Thyroid gland (tissue), 4 donors: ENCODE data around the gene TINAGL1. TPM values are rescaled to one million over a fixed set of nuclear protein-coding genes. Genes with fewer than 3 reads are reported as not detected.

Experiments used
- DNase-seq, 2 donors: peaks; one replicate each; pipeline ENCODE4 v3.0.0-alpha.2; 2019
- H3K27ac ChIP-seq, 3 donors: fragments of 200-600 bp; sonication (generic); 1 replicate in 2 of 3; 2 replicates in 1 of 3; pipeline ENCODE4 v1.5.1; 2016 to 2019; ENCODE audit warnings: mild to moderate bottlenecking in 1 of 3, moderate library complexity in 1 of 3
- H3K27me3 ChIP-seq: fragments of 200-600 bp; sonication (generic); one replicate; pipeline ENCODE4 v1.5.1; 2019
- H3K36me3 ChIP-seq, 2 donors: fragments of 200-600 bp; sonication (generic); one replicate each; pipeline ENCODE4 v1.5.1; 2016 to 2019
- H3K4me1 ChIP-seq, 2 donors: fragments of 200-600 bp; sonication (generic); one replicate each; pipeline ENCODE4 v1.5.1; 2017 to 2019
- H3K4me3 ChIP-seq, 3 donors: fragments of 200-600 bp; sonication (generic); replicated peaks in 1 of 3; 1 replicate in 2 of 3; 2 replicates in 1 of 3; pipeline ENCODE4 v1.5.1; 2016; ENCODE audit warnings: mild to moderate bottlenecking in 1 of 3
- H3K9me3 ChIP-seq: fragments of 200-600 bp; sonication (generic); one replicate; pipeline ENCODE4 v1.5.1; 2017
- POLR2A ChIP-seq, 2 donors: fragments of 450-650 bp; IDR thresholded peaks; one replicate each; pipeline ENCODE4 v1.6.1; 2017; ENCODE audit warnings: antibody characterized with exemption in 2 of 2, mild to moderate bottlenecking in 2 of 2, moderate library complexity in 1 of 2
- WGBS, 2 donors: methylation state at CpG; one replicate each; pipeline ENCODE4 v1.1.5; 2017; 5-methylcytosine and 5-hydroxymethylcytosine counted together
- intact Hi-C: fragments of 100-400 bp; cut with DNase I; formaldehyde crosslinking; loops from one replicate; pipeline ENCODE4 v1.15.1; 2023
- total RNA-seq, 4 donors: library from RNA; depleted of rRNA; stranded (reverse); fragments of >200 nt; gene quantifications; one replicate each; pipeline ENCODE4 v1.2.3, GENCODE V29; 2016
- TF ChIP-seq, protein P1 (sequence below), 6 experiments: fragments of 200-600 bp in 3 of 6; fragments of 450-650 bp in 3 of 6; sonication (generic) in 3 of 6; IDR thresholded peaks; one replicate each; pipeline ENCODE4 v1.5.1; 2016 to 2019; ENCODE audit warnings: antibody characterized with exemption in 6 of 6, mild to moderate bottlenecking in 2 of 6, inconsistent platforms in 1 of 6, moderate library complexity in 1 of 6

TINAGL1 gene
- total RNA-seq, 4 donors from 2014 or later = 157 to 391 (median 227) TPM

DNA sequence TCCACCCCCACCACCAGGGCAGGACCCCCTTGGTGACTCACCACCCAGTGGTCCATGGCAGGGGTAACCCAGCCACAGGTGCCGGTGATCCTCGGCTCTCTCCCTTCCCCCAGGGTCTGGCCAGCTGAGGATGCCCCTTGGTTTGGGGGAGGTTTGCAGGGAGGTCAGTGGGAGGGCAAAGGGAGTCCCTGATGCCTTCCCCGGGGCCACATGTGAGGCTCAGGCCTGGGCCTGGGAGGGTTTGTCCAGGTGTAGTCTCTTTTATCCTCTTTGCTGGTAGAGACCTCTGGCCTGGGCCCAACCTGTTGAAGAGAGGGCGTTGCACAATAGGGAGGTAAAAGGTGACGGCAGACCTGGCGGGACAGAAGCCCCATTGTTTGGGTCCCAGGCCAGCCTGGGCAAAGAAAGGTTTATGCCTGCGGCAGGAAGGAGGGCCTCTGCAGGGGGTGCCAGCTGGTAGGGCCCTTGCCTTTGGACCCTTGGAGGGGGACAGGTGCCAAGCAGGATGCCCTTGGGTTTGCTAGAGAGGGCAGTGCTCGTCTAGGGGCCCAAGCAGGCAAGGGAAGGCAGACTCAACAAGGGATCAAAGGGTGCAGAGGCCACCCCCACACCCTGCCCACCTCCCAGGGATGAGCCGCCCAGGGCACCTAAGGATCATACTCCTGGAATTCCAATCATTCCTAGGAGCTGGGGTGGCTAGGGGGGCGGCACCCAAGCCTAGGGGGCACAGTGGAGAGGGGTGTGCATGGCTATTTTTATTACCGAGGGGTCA, 760 bp upstream of the TINAGL1 start:
- peak; percentile 91 to 92 for DNase-seq
- Histone ChIP-seq H3K4me3 (peak overlapping the region in 1 of 3 donors; percentile 57), H3K4me1 (peaks cover 65 to 77% of the 10 kb centered on the region in 2 donors), H3K27ac (peak overlapping the region; percentile 91 to 96 (median 93)), H3K27me3 (no peaks in the 10 kb centered on the region), H3K9me3 (no peaks in the 10 kb centered on the region), H3K36me3 (no peaks in the 10 kb centered on the region)
- TF ChIP-seq, protein P1, sequence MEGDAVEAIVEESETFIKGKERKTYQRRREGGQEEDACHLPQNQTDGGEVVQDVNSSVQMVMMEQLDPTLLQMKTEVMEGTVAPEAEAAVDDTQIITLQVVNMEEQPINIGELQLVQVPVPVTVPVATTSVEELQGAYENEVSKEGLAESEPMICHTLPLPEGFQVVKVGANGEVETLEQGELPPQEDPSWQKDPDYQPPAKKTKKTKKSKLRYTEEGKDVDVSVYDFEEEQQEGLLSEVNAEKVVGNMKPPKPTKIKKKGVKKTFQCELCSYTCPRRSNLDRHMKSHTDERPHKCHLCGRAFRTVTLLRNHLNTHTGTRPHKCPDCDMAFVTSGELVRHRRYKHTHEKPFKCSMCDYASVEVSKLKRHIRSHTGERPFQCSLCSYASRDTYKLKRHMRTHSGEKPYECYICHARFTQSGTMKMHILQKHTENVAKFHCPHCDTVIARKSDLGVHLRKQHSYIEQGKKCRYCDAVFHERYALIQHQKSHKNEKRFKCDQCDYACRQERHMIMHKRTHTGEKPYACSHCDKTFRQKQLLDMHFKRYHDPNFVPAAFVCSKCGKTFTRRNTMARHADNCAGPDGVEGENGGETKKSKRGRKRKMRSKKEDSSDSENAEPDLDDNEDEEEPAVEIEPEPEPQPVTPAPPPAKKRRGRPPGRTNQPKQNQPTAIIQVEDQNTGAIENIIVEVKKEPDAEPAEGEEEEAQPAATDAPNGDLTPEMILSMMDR (IDR thresholded peaks at IDR 0.05) = no peak
- peak in 1 of 2 donors; percentile 57 for TF ChIP-seq POLR2A (IDR thresholded peaks at IDR 0.05)
- 22 to 37% methylated on average over 8 to 10 of the region's 11 CpGs for WGBS, 2 donors
- intact Hi-C loops = no loop called here

DNA sequence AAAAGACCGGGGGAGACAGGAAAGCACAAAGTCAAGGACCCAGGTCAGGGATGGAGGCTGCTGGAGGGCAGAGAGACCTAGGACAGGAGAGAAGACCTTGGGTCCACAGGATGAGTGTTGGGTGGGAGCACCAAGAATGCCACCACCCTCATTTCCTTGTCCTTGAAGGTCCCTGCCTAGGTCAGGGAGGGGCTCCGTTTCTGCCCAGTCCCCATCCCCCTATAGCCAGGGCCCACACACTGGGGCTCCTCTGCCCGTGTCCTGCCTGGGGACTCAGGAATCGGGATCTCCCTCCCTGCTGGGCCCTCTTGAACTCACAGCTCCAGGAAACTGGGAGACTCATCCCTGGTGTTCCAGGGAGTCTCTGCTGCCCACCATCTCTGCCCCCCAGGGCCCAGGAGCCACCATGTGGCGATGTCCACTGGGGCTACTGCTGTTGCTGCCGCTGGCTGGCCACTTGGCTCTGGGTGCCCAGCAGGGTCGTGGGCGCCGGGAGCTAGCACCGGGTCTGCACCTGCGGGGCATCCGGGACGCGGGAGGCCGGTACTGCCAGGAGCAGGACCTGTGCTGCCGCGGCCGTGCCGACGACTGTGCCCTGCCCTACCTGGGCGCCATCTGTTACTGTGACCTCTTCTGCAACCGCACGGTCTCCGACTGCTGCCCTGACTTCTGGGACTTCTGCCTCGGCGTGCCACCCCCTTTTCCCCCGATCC, 584 bp downstream of the TINAGL1 start:
- TF ChIP-seq, protein P1 (IDR thresholded peaks at IDR 0.05) = no peak
- TF ChIP-seq POLR2A (IDR thresholded peaks at IDR 0.05) = no peak
- 44 to 59% methylated on average over 10 to 15 of the region's 27 CpGs for WGBS, 2 donors
- intact Hi-C loops = no loop called here
- H3K27ac ChIP-seq = peak overlapping the region; percentile 91 to 96 (median 93)
- no peak for DNase-seq
- H3K4me1 ChIP-seq = peaks cover 69 to 80% of the 10 kb centered on the region in 2 donors
- no peaks in the 10 kb centered on the region for H3K36me3 ChIP-seq
- H3K4me3 ChIP-seq = peak overlapping the region; percentile 14 to 57 (median 30)
- no peaks in the 10 kb centered on the region for H3K9me3 ChIP-seq
- no peaks in the 10 kb centered on the region for H3K27me3 ChIP-seq

DNA sequence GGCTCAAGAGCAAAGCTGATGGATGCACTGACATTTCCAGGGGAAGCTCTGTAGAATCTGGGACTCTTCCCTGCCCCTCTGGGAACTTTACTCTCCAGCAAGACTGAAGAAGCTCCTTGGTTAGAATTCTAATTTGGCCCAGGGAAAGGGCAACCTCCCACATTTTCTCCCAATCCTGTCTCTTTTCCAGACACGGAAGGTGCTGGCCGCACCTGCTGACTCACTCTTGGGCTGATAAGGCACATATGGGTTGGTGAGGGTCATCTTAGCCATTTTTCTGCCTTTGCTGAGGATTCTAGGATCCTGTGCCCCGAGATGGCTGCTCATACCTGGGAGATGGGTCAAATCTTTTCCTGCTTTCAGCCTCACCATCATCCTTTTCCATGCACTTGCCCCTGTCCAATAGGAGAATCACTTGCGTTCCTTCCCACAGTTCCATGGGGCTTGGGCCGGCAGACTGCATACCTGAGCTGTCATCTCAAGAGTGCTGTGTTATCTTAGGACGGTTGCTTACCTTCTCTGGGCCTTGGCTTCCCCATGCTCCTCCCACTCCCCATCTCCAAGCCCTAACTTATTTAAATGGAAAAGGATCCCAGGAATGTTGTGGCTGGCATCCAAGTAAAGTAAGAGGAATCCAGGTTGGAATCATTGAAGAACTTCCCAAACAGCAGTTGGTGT, 1.3 kb downstream of the TINAGL1 start:
- Histone ChIP-seq H3K4me1 (peaks cover 76 to 84% of the 10 kb centered on the region in 2 donors), H3K27ac (peak overlapping the region; percentile 91 to 96 (median 93)), H3K4me3 (peak overlapping the region in 2 of 3 donors; percentile 14 to 57), H3K27me3 (no peaks in the 10 kb centered on the region), H3K36me3 (no peaks in the 10 kb centered on the region), H3K9me3 (no peaks in the 10 kb centered on the region)
- no peak for DNase-seq
- intact Hi-C loops = no loop called here
- no peak for TF ChIP-seq POLR2A (IDR thresholded peaks at IDR 0.05)
- TF ChIP-seq, protein P1 (IDR thresholded peaks at IDR 0.05) = no peak
- 45 to 53% methylated on average over 6 of the region's 6 CpGs for WGBS, 2 donors

DNA sequence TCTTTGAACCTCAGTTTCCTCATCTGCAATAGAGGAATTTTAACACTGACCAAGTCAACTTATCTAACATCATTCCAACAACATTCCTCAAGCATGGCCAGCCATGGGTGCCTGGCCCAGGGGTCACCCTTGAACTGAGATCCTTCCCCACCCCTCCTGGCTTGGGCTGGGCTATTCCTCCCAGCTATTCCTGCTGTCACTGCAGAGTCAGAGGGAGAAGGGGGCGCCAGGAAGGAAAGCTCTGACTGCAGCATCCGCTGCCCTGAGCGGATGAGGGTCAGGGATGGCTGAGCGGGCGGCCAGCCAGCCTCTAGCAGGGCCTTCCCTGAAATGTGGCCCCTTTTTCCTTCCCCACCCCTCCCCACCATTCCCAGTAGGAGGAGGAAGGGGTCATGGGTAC, 3.1 kb downstream of the TINAGL1 start:
- peak overlapping the region; percentile 80 to 91 (median 90) for H3K27ac ChIP-seq
- TF ChIP-seq POLR2A (IDR thresholded peaks at IDR 0.05) = peak in 1 of 2 donors; percentile 11
- TF ChIP-seq, protein P1 (IDR thresholded peaks at IDR 0.05) = no peak
- peak overlapping the region in 2 of 3 donors; percentile 4 to 12 for H3K4me3 ChIP-seq
- no peaks in the 10 kb centered on the region for H3K9me3 ChIP-seq
- peak; percentile 64 for DNase-seq
- WGBS, 2 donors = 26 to 34% methylated on average over 4 to 5 of the region's 5 CpGs
- H3K36me3 ChIP-seq = peaks cover 7% of the 10 kb centered on the region in 2 donors
- intact Hi-C loops = no loop called here
- no peaks in the 10 kb centered on the region for H3K27me3 ChIP-seq
- peaks cover 76 to 84% of the 10 kb centered on the region in 2 donors for H3K4me1 ChIP-seq
